ENCODE results near the gene SP100.

Gene SP100

GRCh38 chr2:230552181-230552580 is 136.2 kb downstream of the SP100 start:
- no peak for TF ChIP-seq CTCF (IDR thresholded peaks at IDR 0.05; ENCODE audit: insufficient read depth, low read depth, low read length, missing control alignments)
- no peak for DNase-seq (ENCODE audit: low read depth)
- no peak overlapping the region for H3K4me3 ChIP-seq (ENCODE audit: low read length)

GRCh38 chr2:230557065-230557464 is 141.1 kb downstream of the SP100 start:
- no peak for DNase-seq (ENCODE audit: low read depth)
- H3K4me3 ChIP-seq (ENCODE audit: low read length), result no peak overlapping the region
- no peak for TF ChIP-seq CTCF (IDR thresholded peaks at IDR 0.05; ENCODE audit: insufficient read depth, low read depth, low read length, missing control alignments)

- DNase-seq (ENCODE audit: low read depth), result peak; percentile 22
- no peak for TF ChIP-seq CTCF (IDR thresholded peaks at IDR 0.05; ENCODE audit: insufficient read depth, low read depth, low read length, missing control alignments)
- H3K4me3 ChIP-seq (ENCODE audit: low read length), result no peak overlapping the region
Observed at GRCh38 chr2:230564805-230565779, 149.1 kb downstream of the SP100 start.

- no peak for DNase-seq (ENCODE audit: low read depth)
- H3K4me3 ChIP-seq (ENCODE audit: low read length), result no peak overlapping the region
- no peak for TF ChIP-seq CTCF (IDR thresholded peaks at IDR 0.05; ENCODE audit: insufficient read depth, low read depth, low read length, missing control alignments)
Observed at GRCh38 chr2:230569298-230569697, 153.3 kb downstream of the SP100 start.

GRCh38 chr2:230570987-230571386 is 155.0 kb downstream of the SP100 start:
- H3K4me3 ChIP-seq (ENCODE audit: low read length), result no peak overlapping the region
- no peak for DNase-seq (ENCODE audit: low read depth)
- TF ChIP-seq CTCF (IDR thresholded peaks at IDR 0.05; ENCODE audit: insufficient read depth, low read depth, low read length, missing control alignments), result no peak

GRCh38 chr2:230575642-230576324 is 159.8 kb downstream of the SP100 start:
- no peak for TF ChIP-seq CTCF (IDR thresholded peaks at IDR 0.05; ENCODE audit: insufficient read depth, low read depth, low read length, missing control alignments)
- no peak for DNase-seq (ENCODE audit: low read depth)
- H3K4me3 ChIP-seq (ENCODE audit: low read length), result no peak overlapping the region
